H1 (cell line): ENCODE data around the gene GTF2B. TPM values are rescaled to one million over a fixed set of nuclear protein-coding genes. Genes with fewer than 3 reads are reported as not detected.

ENCODE experiments used
- CTCF ChIA-PET: fragments of 300-600 bp; sonication (Branson Sonifier 250); formaldehyde crosslinking; loops from one replicate; lab custom pipeline; 2021; ENCODE audit not compliant: partially characterized antibody; lab: Charles Lee
- POLR2A ChIA-PET: fragments of 300-600 bp; sonication (Branson Sonifier 250); formaldehyde crosslinking; loops from one replicate; lab custom pipeline; 2021; ENCODE audit warnings: inconsistent platforms; ENCODE audit not compliant: partially characterized antibody; lab: Charles Lee
- DNase-seq, 2 experiments: peaks; one replicate each; pipeline versions ENCODE4 v3.0.0 to v3.0.0-alpha.2; 2010 to 2022; ENCODE audit warnings: low spot score in 2 of 2, low read depth in 1 of 2, mixed read lengths in 1 of 2
- FAIRE-seq: peaks from 2 replicates; lab custom pipeline; 2011; peaks lifted over from hg19 to GRCh38; lab: Jason Lieb, UNC
- H2AFZ ChIP-seq: 2 replicates; pipeline ENCODE4 v1.8.1; 2012; ENCODE audit warnings: low read length, inconsistent platforms
- H2AK5ac ChIP-seq: 2 replicates; pipeline ENCODE4 v1.6.1; 2013; ENCODE audit warnings: low read depth, low read length
- H2BK120ac ChIP-seq: replicated peaks from 2 replicates; pipeline ENCODE3; 2013; ENCODE audit warnings: low read depth, low read length, inconsistent platforms
- H2BK12ac ChIP-seq: 2 replicates; pipeline ENCODE4 v1.6.1; 2013; ENCODE audit warnings: low read depth, low read length
- H2BK15ac ChIP-seq: 2 replicates; pipeline ENCODE4 v1.6.1; 2013; ENCODE audit warnings: low read length
- H2BK20ac ChIP-seq: 2 replicates; pipeline ENCODE4 v1.6.1; 2013; ENCODE audit warnings: low read length
- H2BK5ac ChIP-seq: 2 replicates; pipeline ENCODE4 v1.6.1; 2013; ENCODE audit warnings: low read depth, low read length
- H3K14ac ChIP-seq: 2 replicates; pipeline ENCODE4 v1.6.1; 2013; ENCODE audit warnings: inconsistent platforms; ENCODE audit not compliant: insufficient read length
- H3K18ac ChIP-seq: 2 replicates; pipeline ENCODE4 v1.6.1; 2013; ENCODE audit warnings: low read length; ENCODE audit errors: extremely low read depth
- H3K23ac ChIP-seq: 2 replicates; pipeline ENCODE4 v1.6.1; 2013; ENCODE audit warnings: inconsistent platforms; ENCODE audit not compliant: insufficient read length
- H3K23me2 ChIP-seq: 2 replicates; pipeline ENCODE4 v1.6.1; 2013; ENCODE audit warnings: low read depth, low read length
- H3K27ac ChIP-seq: 2 replicates; pipeline ENCODE4 v1.6.1; 2011; ENCODE audit warnings: low read depth, low read length, inconsistent platforms
- H3K27me3 ChIP-seq, 4 experiments: replicated peaks in 1 of 4; 1 replicate in 1 of 4; 2 replicates in 3 of 4; pipeline versions ENCODE4 v1.6.1 to v1.8.1; 2011 to 2013; ENCODE audit warnings: low read length in 3 of 4, mild to moderate bottlenecking in 3 of 4, inconsistent platforms in 2 of 4, mixed read lengths in 2 of 4, moderate library complexity in 1 of 4; ENCODE audit not compliant: control insufficient read depth in 3 of 4, insufficient read depth in 3 of 4; ENCODE audit errors: extremely low read depth in 1 of 4
- H3K36me3 ChIP-seq, 4 experiments: 2 replicates each; pipeline versions ENCODE4 v1.6.1 to v1.8.1; 2011 to 2013; ENCODE audit warnings: mild to moderate bottlenecking in 4 of 4, low read length in 3 of 4, moderate library complexity in 2 of 4, control low read depth in 1 of 4, inconsistent platforms in 1 of 4; ENCODE audit not compliant: insufficient read depth in 4 of 4, control insufficient read depth in 2 of 4
- H3K4ac ChIP-seq: replicated peaks from 2 replicates; pipeline ENCODE3; 2013; ENCODE audit warnings: low read length, low read depth, mixed read lengths, inconsistent platforms; ENCODE audit not compliant: insufficient read length
- H3K4me1 ChIP-seq, 4 experiments: replicated peaks in 1 of 4; 1 replicate in 1 of 4; 2 replicates in 3 of 4; pipeline versions ENCODE4 v1.6.1 to v1.8.1; 2011 to 2013; ENCODE audit warnings: low read length in 3 of 4, inconsistent platforms in 2 of 4, mixed read lengths in 1 of 4; ENCODE audit not compliant: insufficient read depth in 4 of 4, control insufficient read depth in 3 of 4
- H3K4me2 ChIP-seq, 2 experiments: 2 replicates each; pipeline versions ENCODE4 v1.6.1 to v1.8.1; 2011 to 2013; ENCODE audit warnings: low read depth in 2 of 2, low read length in 2 of 2, control low read depth in 1 of 2, inconsistent platforms in 1 of 2, mild to moderate bottlenecking in 1 of 2; ENCODE audit not compliant: insufficient read depth in 1 of 2
- H3K4me3 ChIP-seq, 4 experiments: fragments of 200-600, 300-600 bp in 1 of 4; sonication (generic), shearing (Covaris generic), sonication (Bioruptor Twin) in 1 of 4; 2 replicates each; pipeline versions ENCODE4 v1.5.1 to v1.8.1; 2011 to 2016; ENCODE audit warnings: low read length in 4 of 4, low read depth in 3 of 4, control low read depth in 2 of 4, inconsistent platforms in 2 of 4, mild to moderate bottlenecking in 2 of 4, mixed read lengths in 1 of 4, moderate library complexity in 1 of 4; ENCODE audit not compliant: insufficient read depth in 2 of 4; ENCODE audit errors: extremely low read depth in 1 of 4
- H3K56ac ChIP-seq: replicated peaks from 2 replicates; pipeline ENCODE3; 2013; ENCODE audit warnings: low read depth, mild to moderate bottlenecking, mixed read lengths, low read length, inconsistent platforms; ENCODE audit not compliant: insufficient read length
- H3K79me1 ChIP-seq: 2 replicates; pipeline ENCODE4 v1.6.1; 2013; ENCODE audit warnings: low read depth, low read length, control low read depth
- H3K79me2 ChIP-seq, 2 experiments: 2 replicates each; pipeline versions ENCODE4 v1.6.1 to v1.8.1; 2012 to 2013; ENCODE audit warnings: low read length in 2 of 2, mild to moderate bottlenecking in 2 of 2, inconsistent platforms in 1 of 2; ENCODE audit not compliant: insufficient read depth in 2 of 2, control insufficient read depth in 1 of 2
- H3K9ac ChIP-seq, 4 experiments: replicated peaks in 1 of 4; 1 replicate in 1 of 4; 2 replicates in 3 of 4; pipeline versions ENCODE4 v1.6.1 to v1.8.1; 2011 to 2013; ENCODE audit warnings: low read depth in 3 of 4, low read length in 3 of 4, control low read depth in 2 of 4, mild to moderate bottlenecking in 2 of 4, moderate library complexity in 2 of 4, inconsistent platforms in 1 of 4; ENCODE audit errors: extremely low read depth in 1 of 4
- H3K9me3 ChIP-seq, 2 experiments: 2 replicates each; pipeline versions ENCODE4 v1.6.1 to v1.8.1; 2012 to 2013; ENCODE audit warnings: mild to moderate bottlenecking in 2 of 2, moderate library complexity in 2 of 2, control low read depth in 1 of 2, inconsistent platforms in 1 of 2, low read depth in 1 of 2, low read length in 1 of 2, mixed read lengths in 1 of 2; ENCODE audit not compliant: insufficient read depth in 2 of 2
- H4K20me1 ChIP-seq, 2 experiments: replicated peaks in 1 of 2; 2 replicates each; pipeline versions ENCODE3 to v1.8.1; 2011 to 2013; ENCODE audit warnings: inconsistent platforms in 2 of 2, low read length in 2 of 2, mild to moderate bottlenecking in 1 of 2; ENCODE audit not compliant: insufficient read depth in 2 of 2, control insufficient read depth in 1 of 2
- H4K5ac ChIP-seq: 2 replicates; pipeline ENCODE4 v1.6.1; 2013; ENCODE audit warnings: low read length, low read depth, mixed read lengths, inconsistent platforms; ENCODE audit not compliant: insufficient read length
- H4K8ac ChIP-seq: 2 replicates; pipeline ENCODE4 v1.8.0; 2013; ENCODE audit warnings: mild to moderate bottlenecking, moderate library complexity, low read length, inconsistent platforms; ENCODE audit not compliant: insufficient read depth; ENCODE audit errors: extremely low read depth
- H4K91ac ChIP-seq: replicated peaks from 2 replicates; pipeline ENCODE3; 2013; ENCODE audit warnings: low read length, mixed read lengths, inconsistent platforms; ENCODE audit not compliant: insufficient read length
- KDM4A ChIP-seq: IDR thresholded peaks from one replicate; pipeline ENCODE4 v1.7.1; 2012; ENCODE audit warnings: low read depth, mild to moderate bottlenecking, moderate library complexity, low read length, inconsistent platforms; ENCODE audit not compliant: severe bottlenecking
- SIN3A ChIP-seq, 2 experiments: IDR thresholded peaks in 1 of 2; conservative IDR thresholded peaks in 1 of 2; 2 replicates each; pipeline ENCODE4 v1.6.1; 2011 to 2012; ENCODE audit warnings: low read length in 2 of 2, improper control_type of control experiment in 1 of 2, low read depth in 1 of 2, mild to moderate bottlenecking in 1 of 2
- YY1 ChIP-seq: IDR thresholded peaks from 2 replicates; pipeline ENCODE4 v1.6.1; 2011; ENCODE audit warnings: low read depth, mild to moderate bottlenecking, low read length
- WGBS, 2 experiments: shearing (Covaris generic) in 1 of 2; methylation state at CpG; one replicate each; pipeline versions ENCODE4 v1.1.6 to v1.1.7; 2013 to 2015; ENCODE audit warnings: low lambda C conversion rate in 2 of 2, mixed read lengths in 2 of 2, inconsistent platforms in 1 of 2, low coverage in 1 of 2, missing lambda C conversion rate in 1 of 2; ENCODE audit not compliant: insufficient replicate concordance in 2 of 2, insufficient coverage in 1 of 2, insufficient read length in 1 of 2; ENCODE audit errors: extremely low coverage in 1 of 2, missing lambda C conversion rate in 1 of 2; 5-methylcytosine and 5-hydroxymethylcytosine counted together
- polyA plus RNA-seq, 7 experiments: library from polyadenylated mRNA; depleted of rRNA in 3 of 7; stranded (reverse) in 5 of 7; unstranded in 2 of 7; fragments of >200 nt in 5 of 7; fragments of 200-250 nt in 2 of 7; gene quantifications; 1 replicate in 5 of 7; 2 replicates in 1 of 7; 4 replicates in 1 of 7; pipeline versions ENCODE4 v1.2.1 to v1.2.3, GENCODE V29; 2011 to 2013; ENCODE audit warnings: missing spikeins in 2 of 7, mixed read lengths in 2 of 7
- total RNA-seq: library from RNA; stranded (reverse); fragmentation: NEBNext Ultra II Directional; extraction: Animal tissue kit (Norgen Biotek cat#: 25700); gene quantifications from 2 replicates; pipeline ENCODE4 v1.2.1, GENCODE V29; 2021

Gene GTF2B
- total and polyA plus RNA-seq, 2 of the 8 experiments (the other 6 are each of a cell fraction or from before 2014, with no cell fraction given): 14.9 to 15.6 TPM

- Histone ChIP-seq H3K27ac (peak overlapping the region; percentile 46; the same call in 1 of the 2 replicates), H2AK5ac (no peak overlapping the region), H4K91ac (no peak overlapping the region), H3K23me2 (peaks cover 5% of the 10 kb centered on the region; the same call in 1 of the 2 replicates), H3K9me3 (no peaks in the 10 kb centered on the region), H2BK12ac (no peak overlapping the region), H3K14ac (no peak overlapping the region), H2BK15ac (no peak overlapping the region), H4K5ac (no peak overlapping the region), H3K9ac (peak overlapping the region; percentile 68 to 93 (median 78)), H3K79me1 (no peaks in the 10 kb centered on the region), H3K27me3 (no peaks in the 10 kb centered on the region), H3K18ac (no peak overlapping the region; the same call in 1 of the 2 replicates), H2AFZ (peak overlapping the region; percentile 99; the same call in 1 of the 2 replicates), H4K20me1 (no peaks in the 10 kb centered on the region), H3K56ac (no peak overlapping the region), H3K4ac (no peak overlapping the region), H3K4me3 (peak overlapping the region; percentile 76 to 88 (median 79)), H3K79me2 (peaks cover 0 to 23% of the 10 kb centered on the region in 2 experiments; a peak in 2 of 4 replicates), H3K4me2 (peak overlapping the region; percentile 65 to 80), H2BK120ac (no peak overlapping the region), H4K8ac (no peak overlapping the region), H3K36me3 (peaks cover 0 to 4% (median under 1%) of the 10 kb centered on the region in 4 experiments; a peak in 1 of 8 replicates), H2BK20ac (no peak overlapping the region), H3K4me1 (peaks cover 0 to 4% (median 3%) of the 10 kb centered on the region in 4 experiments; a peak in 3 of 7 replicates), H2BK5ac (0 out of 2 replicates have a peak overlapping the region, but pooled peaks have one; percentile 77), H3K23ac (no peak overlapping the region)
- CTCF ChIA-PET: interaction anchor here (0.6 to 9.4 kb wide), 3 partner anchors 14 to 706 kb away, joined by 3 to 68 read pairs (median 5); no protein-coding TSS in a partner anchor
- WGBS, 2 experiments: 6% methylated on average over 13 of the region's 18 CpGs; no CpG with 5 or more reads in 1 of the 2 experiments
- DNase-seq (no peak), FAIRE-seq (no peak)
- POLR2A ChIA-PET: interaction anchor here (0.8 to 1.7 kb wide), 9 partner anchors 10 to 206 kb away, joined by 3 to 5 read pairs (median 4); partner anchors contain the start of gene PKN2
- TF ChIP-seq KDM4A (no peak), SIN3A (conservative IDR thresholded peaks at IDR 0.05 in 1 of 2, IDR thresholded peaks at IDR 0.05 in 1 of 2; ENCODE audit: low read depth in 1 of 2, low read length in 2 of 2) (peak in 1 of 2 experiments; percentile 92; a peak in 3 of 4 replicates), YY1 (no peak)
Observed at GRCh38 chr1:88890791-88891317, 513 bp downstream of the GTF2B start.
